IPS-20b (cell line): Measurements from ENCODE around the gene MMD.

Experiments used
- H3K27ac ChIP-seq: one replicate; pipeline ENCODE4 v1.5.1; 2013; ENCODE audit warnings: low read length
- H3K27me3 ChIP-seq: 2 replicates; pipeline ENCODE4 v1.6.1; 2013; ENCODE audit warnings: mild to moderate bottlenecking, low read length, inconsistent platforms; ENCODE audit not compliant: insufficient read depth
- H3K36me3 ChIP-seq: 2 replicates; pipeline ENCODE4 v1.6.1; 2013; ENCODE audit warnings: low read depth, mild to moderate bottlenecking, inconsistent platforms, low read length, moderate library complexity; ENCODE audit not compliant: insufficient read depth
- H3K4me1 ChIP-seq: 2 replicates; pipeline ENCODE4 v1.6.1; 2013; ENCODE audit warnings: mild to moderate bottlenecking, control low read depth, inconsistent platforms, low read length, moderate library complexity; ENCODE audit not compliant: insufficient read depth
- H3K4me3 ChIP-seq: 2 replicates; pipeline ENCODE4 v1.5.1; 2013; ENCODE audit warnings: mild to moderate bottlenecking, low read length, inconsistent platforms
- H3K9ac ChIP-seq: 2 replicates; pipeline ENCODE4 v1.6.1; 2013; ENCODE audit warnings: low read depth, mild to moderate bottlenecking, inconsistent platforms, low read length, moderate library complexity
- H3K9me3 ChIP-seq: 2 replicates; pipeline ENCODE4 v1.6.1; 2013; ENCODE audit warnings: mild to moderate bottlenecking, low read depth, low read length, inconsistent platforms; ENCODE audit not compliant: insufficient read depth

Gene MMD

GRCh38 chr17:55384643-55385232, 36.9 kb downstream of the MMD start:
- H3K4me1 ChIP-seq, result no peaks in the 10 kb centered on the region
- no peaks in the 10 kb centered on the region for H3K27me3 ChIP-seq
- H3K27ac ChIP-seq, result no peak overlapping the region
- H3K9ac ChIP-seq, result no peak overlapping the region
- no peaks in the 10 kb centered on the region for H3K36me3 ChIP-seq
- H3K4me3 ChIP-seq, result no peak overlapping the region
- no peaks in the 10 kb centered on the region for H3K9me3 ChIP-seq

GRCh38 chr17:55383771-55384642, 37.6 kb downstream of the MMD start:
- no peaks in the 10 kb centered on the region for H3K36me3 ChIP-seq
- H3K27ac ChIP-seq, result no peak overlapping the region
- no peak overlapping the region for H3K9ac ChIP-seq
- no peak overlapping the region for H3K4me3 ChIP-seq
- H3K4me1 ChIP-seq, result no peaks in the 10 kb centered on the region
- no peaks in the 10 kb centered on the region for H3K9me3 ChIP-seq
- no peaks in the 10 kb centered on the region for H3K27me3 ChIP-seq

- no peak overlapping the region for H3K4me3 ChIP-seq
- no peak overlapping the region for H3K9ac ChIP-seq
- H3K9me3 ChIP-seq, result no peaks in the 10 kb centered on the region
- no peak overlapping the region for H3K27ac ChIP-seq
- H3K36me3 ChIP-seq, result no peaks in the 10 kb centered on the region
- no peaks in the 10 kb centered on the region for H3K4me1 ChIP-seq
- no peaks in the 10 kb centered on the region for H3K27me3 ChIP-seq
These were observed 40.4 kb downstream of the MMD start for GRCh38 chr17:55381017-55381770.

- Histone ChIP-seq H3K9me3 (no peaks in the 10 kb centered on the region), H3K27ac (no peak overlapping the region), H3K36me3 (no peaks in the 10 kb centered on the region), H3K9ac (no peak overlapping the region), H3K4me3 (no peak overlapping the region), H3K27me3 (no peaks in the 10 kb centered on the region), H3K4me1 (no peaks in the 10 kb centered on the region)
These were observed 43.9 kb downstream of the MMD start for GRCh38 chr17:55377671-55378275.

- Histone ChIP-seq H3K4me3 (no peak overlapping the region), H3K36me3 (no peaks in the 10 kb centered on the region), H3K27ac (no peak overlapping the region), H3K9me3 (peaks cover 6% of the 10 kb centered on the region; the same call in 1 of the 2 replicates), H3K27me3 (no peaks in the 10 kb centered on the region), H3K9ac (no peak overlapping the region), H3K4me1 (peaks cover 8% of the 10 kb centered on the region; the same call in 1 of the 2 replicates)
These were observed 52.9 kb downstream of the MMD start for GRCh38 chr17:55368706-55369105.

- Histone ChIP-seq H3K27me3 (no peaks in the 10 kb centered on the region), H3K9me3 (no peaks in the 10 kb centered on the region), H3K4me3 (no peak overlapping the region), H3K9ac (no peak overlapping the region), H3K36me3 (no peaks in the 10 kb centered on the region), H3K4me1 (peaks cover 11% of the 10 kb centered on the region; the same call in 1 of the 2 replicates), H3K27ac (no peak overlapping the region)
These were observed 55.6 kb downstream of the MMD start for GRCh38 chr17:55366020-55366481.

- H3K9ac ChIP-seq, result no peak overlapping the region
These were observed 58.6 kb downstream of the MMD start for GRCh38 chr17:55363033-55363432.

GRCh38 chr17:55360971-55361370, 60.7 kb downstream of the MMD start:
- H3K4me1 ChIP-seq, result peaks cover 14% of the 10 kb centered on the region
- no peak overlapping the region for H3K27ac ChIP-seq
- H3K9ac ChIP-seq, result no peak overlapping the region
- H3K36me3 ChIP-seq, result no peaks in the 10 kb centered on the region
- no peak overlapping the region for H3K4me3 ChIP-seq
- H3K9me3 ChIP-seq, result 0 out of 2 replicates have a peak, but pooled peaks cover 5% of the 10 kb centered on the region
- H3K27me3 ChIP-seq, result no peaks in the 10 kb centered on the region

More at GRCh38 chr17:55363033-55363432, 58.6 kb downstream of the MMD start:
- H3K27ac ChIP-seq, result no peak overlapping the region
- no peaks in the 10 kb centered on the region for H3K27me3 ChIP-seq
- no peaks in the 10 kb centered on the region for H3K36me3 ChIP-seq
- no peak overlapping the region for H3K4me3 ChIP-seq
- 0 out of 2 replicates have a peak, but pooled peaks cover 5% of the 10 kb centered on the region for H3K9me3 ChIP-seq
- H3K4me1 ChIP-seq, result peaks cover 11% of the 10 kb centered on the region; the same call in 1 of the 2 replicates

GRCh38 chr17:55356434-55357328, 65.0 kb downstream of the MMD start:
- Histone ChIP-seq H3K4me3 (no peak overlapping the region), H3K4me1 (peaks cover 4% of the 10 kb centered on the region), H3K9ac (no peak overlapping the region), H3K27ac (no peak overlapping the region), H3K36me3 (no peaks in the 10 kb centered on the region), H3K27me3 (no peaks in the 10 kb centered on the region), H3K9me3 (0 out of 2 replicates have a peak, but pooled peaks cover 5% of the 10 kb centered on the region)

- Histone ChIP-seq H3K4me1 (peaks cover 16% of the 10 kb centered on the region), H3K27me3 (no peaks in the 10 kb centered on the region), H3K9ac (no peak overlapping the region), H3K4me3 (no peak overlapping the region), H3K27ac (no peak overlapping the region), H3K36me3 (no peaks in the 10 kb centered on the region), H3K9me3 (no peaks in the 10 kb centered on the region)
These were observed 66.7 kb downstream of the MMD start for GRCh38 chr17:55354941-55355340.
